SKM-1 treated with dmso at 0.1 percent for 144 hours (cell line): ENCODE measurements around the gene KREMEN2.

Experiments used
- DNase-seq: peaks from one replicate; lab custom pipeline; 2025; ENCODE audit not compliant: unreplicated experiment; lab: John Stamatoyannopoulos, UW

Gene KREMEN2

GRCh38 chr16:3000540-3000939 is 36.5 kb downstream of the KREMEN2 start:
- no peak for DNase-seq

GRCh38 chr16:3001316-3001715 is 37.2 kb downstream of the KREMEN2 start:
- DNase-seq: no peak

- peak; percentile 98 for DNase-seq
These were observed 39.7 kb downstream of the KREMEN2 start for GRCh38 chr16:3003582-3004270.

GRCh38 chr16:3004319-3004718 is 40.2 kb downstream of the KREMEN2 start:
- no peak for DNase-seq

GRCh38 chr16:3004781-3005284 is 40.8 kb downstream of the KREMEN2 start:
- DNase-seq: no peak

- DNase-seq: peak; percentile 54
These were observed 43.2 kb downstream of the KREMEN2 start for GRCh38 chr16:3007059-3007956.

GRCh38 chr16:3007957-3008689 is 44.0 kb downstream of the KREMEN2 start:
- peak; percentile 64 for DNase-seq

- no peak for DNase-seq
These were observed 44.6 kb downstream of the KREMEN2 start for GRCh38 chr16:3008690-3009037.

- no peak for DNase-seq
These were observed 45.7 kb downstream of the KREMEN2 start for GRCh38 chr16:3009568-3010390.

GRCh38 chr16:3010510-3010909 is 46.4 kb downstream of the KREMEN2 start:
- DNase-seq: no peak

- DNase-seq: no peak
These were observed 48.2 kb downstream of the KREMEN2 start for GRCh38 chr16:3012246-3012645.

- no peak for DNase-seq
These were observed 48.8 kb downstream of the KREMEN2 start, which contains the start of gene CLDN9 for GRCh38 chr16:3012828-3013420. CLDN9 (plus strand) TSS chr16:3012923; CDS start chr16:3013363, 440 bp downstream.

GRCh38 chr16:3013491-3013951 is 49.4 kb downstream of the KREMEN2 start:
- no peak for DNase-seq

- no peak for DNase-seq
These were observed 50.1 kb downstream of the KREMEN2 start for GRCh38 chr16:3013998-3014690.

GRCh38 chr16:3014971-3015370 is 50.9 kb downstream of the KREMEN2 start:
- no peak for DNase-seq

- no peak for DNase-seq
These were observed 51.9 kb downstream of the KREMEN2 start for GRCh38 chr16:3015865-3016521.

GRCh38 chr16:3017344-3017743 is 53.3 kb downstream of the KREMEN2 start:
- no peak for DNase-seq
